Erythroblast (primary cell): ENCODE measurements around the gene FAM107B.

Experiments used
- GATA1 ChIP-seq: IDR thresholded peaks from 2 replicates; pipeline ENCODE4 v1.6.1; 2011; ENCODE audit warnings: low read depth, mild to moderate bottlenecking, control low read depth, low read length, moderate library complexity
- POLR2A ChIP-seq: IDR thresholded peaks from 2 replicates; pipeline ENCODE4 v1.6.1; 2011; ENCODE audit warnings: mild to moderate bottlenecking, low read length

DNA sequence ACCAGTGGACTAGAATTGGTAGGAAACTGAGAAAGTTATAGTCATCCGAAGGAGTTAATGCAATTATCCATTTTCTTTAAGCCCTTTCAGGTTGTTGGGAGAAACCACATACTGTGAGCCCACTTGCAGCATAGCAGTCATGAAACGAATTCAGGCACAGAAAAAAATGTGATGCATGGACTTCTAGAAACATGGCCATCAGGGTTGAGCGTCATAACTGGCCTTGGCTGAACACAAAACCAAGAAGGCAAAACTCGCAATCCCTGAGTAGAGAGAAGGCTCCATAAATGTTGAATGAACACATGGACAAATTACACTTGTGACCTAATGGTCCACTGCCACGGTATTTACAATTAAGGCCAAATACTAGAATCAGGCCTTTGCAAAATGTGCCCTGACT lies 121.9 kb downstream of the FAM107B start:
- TF ChIP-seq POLR2A (no peak), GATA1 (no peak)
